Stimulated activated CD8-positive, alpha-beta memory T cell treated with anti-CD3 and anti-CD28 coated beads, Interleukin-7, amount 100 ng/mL, for 24 hours (primary cell): ENCODE results near the gene KLHDC7A.

Source experiments
- DNase-seq: peaks from one replicate; pipeline ENCODE4 v3.0.0-alpha.2; 2020; ENCODE audit warnings: low read depth

The KLHDC7A gene

GRCh38 chr1:18473195-18473815, 7.4 kb upstream of the KLHDC7A start:
- DNase-seq, result no peak

DNA sequence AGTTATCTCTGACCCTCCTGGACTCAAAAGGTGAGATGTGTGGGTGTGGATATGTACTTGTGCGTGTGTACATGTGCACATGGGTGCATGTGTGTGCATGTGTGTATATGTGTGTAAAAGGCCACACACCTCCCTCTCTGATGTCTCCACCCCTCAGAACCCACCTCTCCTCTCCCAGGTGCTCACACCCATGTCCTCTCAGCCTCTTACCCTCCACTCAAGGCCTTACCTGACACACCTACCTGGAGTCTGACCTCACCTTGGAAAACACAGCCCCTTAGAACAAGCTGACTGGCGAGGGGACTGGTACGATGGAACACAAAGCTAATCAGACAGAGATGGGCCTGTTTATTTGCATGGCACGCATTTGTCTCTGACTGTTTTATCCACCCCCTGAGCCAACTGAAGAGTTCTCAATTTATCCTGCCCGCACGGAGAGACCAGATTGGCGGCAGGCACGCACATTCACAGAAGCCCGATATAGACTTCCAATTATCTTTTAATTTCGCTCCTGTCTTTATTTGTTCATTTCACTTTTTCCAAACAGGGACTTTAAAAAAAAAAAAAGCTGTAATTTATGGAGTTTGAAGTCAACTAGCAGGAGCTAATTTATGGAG, 6.1 kb upstream of the KLHDC7A start:
- no peak for DNase-seq

GRCh38 chr1:18475234-18475905, 5.4 kb upstream of the KLHDC7A start:
- DNase-seq, result no peak

GRCh38 chr1:18479454-18479853, 1.3 kb upstream of the KLHDC7A start:
- DNase-seq, result no peak

DNA sequence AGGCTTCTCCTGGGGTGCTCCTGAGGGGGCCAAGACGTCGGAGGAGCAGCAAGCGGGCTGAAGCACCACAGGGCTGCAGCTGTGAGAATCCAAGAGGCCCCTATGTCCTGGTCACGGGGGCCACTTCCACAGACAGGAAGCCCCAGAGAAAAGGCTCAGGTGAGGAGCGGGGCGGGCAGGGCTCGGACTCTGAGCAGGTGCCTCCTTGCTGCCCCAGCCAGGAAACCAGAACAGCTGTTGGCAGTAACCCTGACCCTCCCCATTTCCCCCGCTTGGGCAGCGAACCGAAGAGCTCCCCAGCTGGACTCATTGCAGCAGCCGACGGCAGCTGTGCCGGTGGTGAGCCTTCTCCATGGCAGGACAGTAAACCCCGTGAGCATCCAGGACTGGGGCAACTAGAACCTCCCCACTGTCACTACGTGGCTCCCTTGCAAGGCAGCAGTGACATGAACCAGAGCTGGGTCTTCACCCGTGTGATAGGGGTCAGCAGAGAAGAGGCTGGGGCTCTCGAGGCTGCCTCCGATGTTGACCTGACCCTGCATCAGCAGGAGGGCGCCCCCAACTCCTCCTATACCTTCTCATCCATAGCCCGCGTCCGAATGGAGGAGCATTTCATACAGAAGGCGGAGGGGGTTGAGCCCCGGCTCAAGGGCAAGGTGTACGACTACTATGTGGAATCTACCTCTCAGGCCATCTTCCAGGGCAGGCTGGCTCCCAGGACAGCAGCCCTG, 625 bp downstream of the KLHDC7A start:
- DNase-seq, result no peak

DNA sequence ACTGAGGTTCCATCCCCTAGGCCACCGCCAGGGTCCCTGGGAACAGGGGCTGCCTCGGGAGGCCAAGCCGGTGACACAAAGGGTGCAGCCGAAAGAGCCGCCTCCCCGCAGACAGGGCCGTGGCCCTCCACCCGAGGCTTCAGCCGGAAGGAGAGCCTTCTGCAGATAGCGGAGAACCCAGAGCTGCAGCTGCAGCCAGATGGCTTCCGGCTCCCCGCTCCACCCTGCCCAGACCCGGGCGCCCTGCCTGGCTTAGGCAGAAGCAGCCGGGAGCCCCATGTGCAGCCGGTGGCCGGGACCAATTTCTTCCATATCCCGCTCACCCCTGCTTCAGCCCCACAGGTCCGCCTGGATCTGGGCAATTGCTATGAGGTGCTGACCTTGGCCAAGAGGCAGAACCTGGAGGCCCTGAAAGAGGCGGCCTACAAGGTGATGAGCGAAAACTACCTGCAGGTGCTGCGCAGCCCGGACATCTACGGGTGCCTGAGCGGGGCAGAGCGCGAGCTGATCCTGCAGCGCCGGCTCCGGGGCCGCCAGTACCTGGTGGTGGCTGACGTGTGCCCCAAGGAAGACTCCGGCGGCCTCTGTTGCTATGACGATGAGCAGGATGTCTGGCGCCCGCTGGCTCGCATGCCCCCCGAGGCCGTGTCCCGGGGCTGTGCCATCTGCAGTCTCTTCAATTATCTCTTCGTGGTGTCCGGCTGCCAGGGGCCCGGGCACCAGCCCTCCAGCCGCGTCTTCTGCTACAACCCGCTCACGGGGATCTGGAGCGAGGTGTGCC, 1.4 kb downstream of the KLHDC7A start:
- no peak for DNase-seq

- no peak for DNase-seq
Observed at GRCh38 chr1:18482721-18483425, 2.1 kb downstream of the KLHDC7A start.

DNA sequence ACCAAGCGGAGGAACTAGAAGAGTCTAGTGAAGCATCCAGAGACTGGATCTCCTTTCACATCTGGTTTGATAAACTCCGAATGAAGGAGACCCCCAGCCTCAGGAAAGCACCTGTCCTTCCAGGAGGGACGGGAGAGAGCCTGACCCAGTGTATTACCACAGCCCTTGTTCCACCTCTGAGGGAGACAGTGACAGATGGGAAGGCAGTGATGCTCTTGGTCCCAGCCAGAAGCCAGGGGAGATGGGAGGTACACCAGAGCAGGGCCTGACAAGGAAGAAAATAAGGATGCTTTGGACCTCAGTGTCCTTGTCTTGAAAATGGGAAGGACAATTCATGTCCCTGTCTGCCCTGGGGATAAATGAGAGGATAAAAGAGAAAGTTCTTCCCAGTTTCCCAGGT, 3.5 kb downstream of the KLHDC7A start:
- no peak for DNase-seq

- no peak for DNase-seq
Observed at GRCh38 chr1:18484721-18485120, 4.0 kb downstream of the KLHDC7A start.

GRCh38 chr1:18485227-18485626, 4.5 kb downstream of the KLHDC7A start:
- DNase-seq, result no peak

DNA sequence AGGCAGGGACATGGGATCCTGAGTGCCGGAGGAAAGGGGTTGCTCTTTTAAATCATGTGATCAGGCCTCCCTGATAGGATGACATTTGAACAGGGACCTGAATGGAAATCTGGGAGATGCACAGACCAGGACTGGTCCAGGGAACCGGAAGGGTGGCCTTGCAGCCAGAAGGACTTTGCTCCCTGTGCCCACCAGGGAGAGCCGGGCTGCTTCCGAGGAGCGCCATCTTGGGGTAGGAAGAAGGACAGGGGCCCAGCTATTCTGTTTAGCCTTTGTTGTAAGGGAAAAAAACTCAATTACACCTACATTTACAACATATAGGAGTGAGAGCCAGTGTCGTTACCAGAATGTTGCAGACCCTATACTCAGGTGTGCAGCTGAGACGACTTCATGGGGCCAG, 5.5 kb downstream of the KLHDC7A start:
- no peak for DNase-seq

DNA sequence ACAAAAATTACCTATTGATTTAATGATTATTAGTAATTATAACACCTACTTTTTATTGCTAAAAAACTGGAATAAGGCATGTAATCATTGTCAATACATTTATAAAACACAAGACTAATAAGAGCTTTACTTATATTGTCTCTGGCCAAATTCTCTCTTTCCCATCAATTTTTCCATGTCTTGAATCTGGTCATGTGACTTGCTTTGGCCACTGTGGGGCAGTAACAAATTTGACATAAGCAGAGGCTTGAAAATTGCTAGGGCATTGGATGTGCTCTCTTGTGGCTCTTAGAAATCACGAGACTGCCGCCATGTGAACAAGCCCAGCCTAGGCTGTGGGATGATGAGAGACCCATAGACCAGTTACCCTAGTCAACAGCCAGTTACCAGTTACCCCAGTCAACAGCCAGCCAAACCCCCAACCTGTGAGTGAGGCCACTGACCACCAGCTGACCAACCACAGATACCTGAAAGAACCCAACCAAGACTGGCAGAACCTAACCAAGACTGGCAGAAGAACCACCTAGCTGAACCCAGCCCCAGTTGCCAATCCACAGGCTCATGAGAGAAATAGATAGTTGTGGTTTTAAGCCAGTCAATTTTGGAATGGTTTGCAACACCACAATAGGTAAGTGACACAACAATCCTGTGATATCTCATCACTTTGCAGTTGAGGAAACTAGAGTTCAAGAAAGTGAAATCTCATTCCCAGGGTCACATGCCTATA, 8.8 kb downstream of the KLHDC7A start:
- DNase-seq, result no peak

DNA sequence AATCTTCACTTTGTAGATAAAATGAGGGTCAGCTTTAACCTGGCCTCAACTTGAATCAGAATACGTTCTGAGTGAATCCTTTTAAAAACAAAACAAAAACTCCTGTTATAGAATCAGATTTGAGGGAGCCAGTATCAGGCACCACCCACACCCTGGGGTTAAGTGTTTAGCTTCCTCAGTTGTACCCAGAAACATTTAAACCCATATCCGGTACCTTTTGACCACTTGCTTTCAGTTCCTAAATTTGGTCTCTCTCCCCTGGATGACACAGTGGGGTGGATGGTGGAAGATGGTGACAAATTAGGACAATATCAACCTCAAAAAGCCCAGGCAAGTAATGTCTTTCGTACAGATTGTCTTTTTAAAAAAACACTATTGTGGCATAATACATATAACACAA, 10.4 kb downstream of the KLHDC7A start:
- no peak for DNase-seq

- DNase-seq, result no peak
Observed at GRCh38 chr1:18494304-18494703, 13.6 kb downstream of the KLHDC7A start.

DNA sequence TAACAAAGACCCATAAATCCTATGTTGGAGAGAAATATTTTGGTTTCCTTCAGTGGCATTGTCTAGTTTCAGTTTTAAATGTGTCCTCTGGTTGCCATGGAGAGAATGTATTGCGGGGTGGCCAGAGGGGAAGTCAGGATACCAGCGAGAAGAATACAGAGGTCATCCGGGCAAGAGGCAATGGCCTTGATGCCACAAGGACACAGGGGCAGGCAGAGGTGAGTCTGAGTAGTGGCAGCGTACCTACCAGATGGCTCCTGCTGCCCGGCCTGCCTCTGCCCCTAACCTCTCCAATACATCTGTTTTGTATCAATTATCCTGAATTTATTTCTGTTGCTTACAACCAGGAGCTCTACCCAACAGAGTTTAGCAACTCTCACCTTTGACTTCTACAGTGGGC, 14.9 kb downstream of the KLHDC7A start:
- no peak for DNase-seq

DNA sequence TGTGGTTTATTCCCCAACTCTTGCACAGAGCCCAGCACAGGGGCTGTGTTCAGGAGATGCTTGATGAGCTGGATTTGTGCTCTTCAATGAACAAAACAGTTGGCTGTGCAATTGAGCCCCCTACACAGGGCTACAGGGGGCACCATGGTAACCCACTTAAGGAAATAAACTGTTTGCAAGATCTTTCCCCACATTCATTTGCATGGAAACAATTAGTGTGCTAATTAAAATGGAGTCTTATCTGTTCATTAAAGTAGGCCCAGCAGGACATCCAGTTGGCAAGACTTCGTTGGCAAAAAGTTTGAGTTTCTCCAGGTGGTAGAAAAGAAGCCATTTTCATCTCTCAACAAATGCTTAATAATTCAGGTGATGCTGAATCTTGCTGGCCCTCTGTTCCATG, 15.3 kb downstream of the KLHDC7A start:
- no peak for DNase-seq

DNA sequence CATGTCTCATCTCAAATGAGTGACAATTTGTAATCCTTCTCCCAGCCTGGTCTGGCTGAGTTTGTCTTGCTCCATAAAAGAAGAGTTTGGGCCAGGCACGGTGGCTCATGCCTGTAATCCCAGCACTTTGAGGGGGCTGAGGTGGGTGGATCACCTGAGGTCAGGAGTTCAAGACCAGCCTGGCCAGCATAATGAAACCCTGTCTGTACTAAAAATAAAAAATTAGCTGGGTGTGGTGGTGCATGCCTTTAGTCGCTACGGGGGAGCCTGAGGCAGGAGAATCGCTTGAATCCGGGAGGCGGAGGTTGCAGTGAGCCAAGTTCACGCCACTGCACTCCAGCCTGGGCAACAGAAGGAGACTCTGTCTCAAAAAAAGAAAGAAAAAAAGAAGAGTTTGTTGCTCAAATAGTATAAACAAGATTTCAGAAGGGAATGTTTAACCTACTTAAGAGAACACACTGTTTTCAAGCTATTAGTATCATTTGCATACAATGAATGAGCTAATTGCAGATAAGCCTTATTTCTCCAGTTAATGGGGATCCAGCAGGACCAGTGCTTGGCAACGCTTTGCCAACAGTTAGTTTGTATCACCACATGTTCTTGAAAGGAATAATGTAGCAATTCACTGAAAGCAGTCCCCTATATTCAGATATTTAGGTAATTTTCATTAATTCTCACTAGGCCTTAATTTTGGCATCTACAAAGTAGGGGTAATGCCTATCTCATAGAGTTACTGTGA, 15.9 kb downstream of the KLHDC7A start:
- DNase-seq, result no peak

DNA sequence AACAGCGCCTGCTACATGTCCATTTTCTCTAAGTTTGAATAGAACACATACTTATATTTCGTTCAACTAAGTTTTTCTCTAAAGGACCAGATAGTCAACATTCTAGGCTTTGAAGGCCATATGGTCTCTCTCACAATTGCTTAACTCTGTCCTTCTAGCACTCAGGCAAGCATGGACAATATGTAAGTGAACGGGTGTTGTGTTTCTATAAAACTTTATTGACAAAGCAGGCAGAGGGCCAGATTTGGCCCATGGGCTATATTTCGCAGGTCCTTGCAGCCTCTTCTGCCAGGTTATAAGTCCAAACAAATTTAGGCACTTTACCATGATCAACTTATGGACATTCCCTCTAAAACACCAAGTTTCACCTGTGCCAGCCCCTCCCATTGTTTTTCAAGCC, 21.1 kb downstream of the KLHDC7A start:
- DNase-seq, result no peak

GRCh38 chr1:18504609-18505008, 23.9 kb downstream of the KLHDC7A start:
- no peak for DNase-seq

DNA sequence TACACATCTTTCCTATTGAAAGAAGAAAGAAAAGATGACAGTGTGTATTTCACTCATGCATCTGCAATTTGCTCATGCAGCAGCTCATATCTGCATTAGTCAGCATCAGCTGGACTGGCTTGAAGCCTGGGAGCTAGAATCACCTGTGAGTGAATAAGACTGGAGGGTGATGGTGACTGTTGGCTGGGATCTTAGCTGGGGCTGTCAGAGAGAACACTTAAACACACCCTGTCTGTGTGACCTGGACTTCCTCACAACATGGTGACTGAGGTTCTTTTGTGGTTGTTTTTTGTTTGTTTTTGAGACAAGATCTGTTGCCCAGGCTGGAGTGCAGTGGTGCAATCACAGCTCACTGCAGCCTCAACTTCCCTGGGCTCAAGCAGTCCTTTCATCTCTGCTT, 24.9 kb downstream of the KLHDC7A start:
- DNase-seq, result no peak
